ENCODE measurements around the gene GPN1.
"Not testable (repeated sequence)": the region's sequence is repeated elsewhere in the genome, so short reads cannot be mapped to it uniquely, and the experiment has no call there.

GPN1 gene

DNA sequence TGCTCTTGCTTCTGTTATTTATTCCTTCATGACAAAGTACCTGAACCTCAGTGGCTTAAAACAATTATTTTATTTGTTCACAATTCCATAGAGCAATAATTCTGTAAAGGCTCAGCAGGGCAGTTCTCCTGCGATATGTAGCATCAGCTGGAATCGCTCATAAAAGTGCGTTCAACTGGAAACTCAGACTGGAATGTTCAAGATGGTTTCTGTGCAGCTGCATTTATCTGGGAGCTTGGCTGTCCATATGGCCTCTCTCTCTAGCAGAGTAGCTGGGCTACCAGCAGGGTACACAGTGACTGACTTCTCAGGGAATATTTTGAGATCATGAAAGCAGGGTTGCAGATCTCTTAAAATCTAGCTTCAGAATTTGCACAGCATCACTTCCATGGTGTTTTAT is 13.5 kb upstream of the GPN1 start:
- Histone ChIP-seq H3K4me3 (ENCODE audit: severe bottlenecking) (no peak overlapping the region), H3K4me1 (ENCODE audit: insufficient read depth, poor library complexity, severe bottlenecking) (no peaks in the 10 kb centered on the region), H3K9me3 (ENCODE audit: severe bottlenecking) (no peaks in the 10 kb centered on the region), H3K27ac (ENCODE audit: poor library complexity, severe bottlenecking) (no peak overlapping the region), H3K27me3 (ENCODE audit: insufficient read depth, poor library complexity, severe bottlenecking) (no peaks in the 10 kb centered on the region), H3K36me3 (ENCODE audit: low read depth) (peaks cover 84% of the 10 kb centered on the region)
- TF ChIP-seq, protein P1, sequence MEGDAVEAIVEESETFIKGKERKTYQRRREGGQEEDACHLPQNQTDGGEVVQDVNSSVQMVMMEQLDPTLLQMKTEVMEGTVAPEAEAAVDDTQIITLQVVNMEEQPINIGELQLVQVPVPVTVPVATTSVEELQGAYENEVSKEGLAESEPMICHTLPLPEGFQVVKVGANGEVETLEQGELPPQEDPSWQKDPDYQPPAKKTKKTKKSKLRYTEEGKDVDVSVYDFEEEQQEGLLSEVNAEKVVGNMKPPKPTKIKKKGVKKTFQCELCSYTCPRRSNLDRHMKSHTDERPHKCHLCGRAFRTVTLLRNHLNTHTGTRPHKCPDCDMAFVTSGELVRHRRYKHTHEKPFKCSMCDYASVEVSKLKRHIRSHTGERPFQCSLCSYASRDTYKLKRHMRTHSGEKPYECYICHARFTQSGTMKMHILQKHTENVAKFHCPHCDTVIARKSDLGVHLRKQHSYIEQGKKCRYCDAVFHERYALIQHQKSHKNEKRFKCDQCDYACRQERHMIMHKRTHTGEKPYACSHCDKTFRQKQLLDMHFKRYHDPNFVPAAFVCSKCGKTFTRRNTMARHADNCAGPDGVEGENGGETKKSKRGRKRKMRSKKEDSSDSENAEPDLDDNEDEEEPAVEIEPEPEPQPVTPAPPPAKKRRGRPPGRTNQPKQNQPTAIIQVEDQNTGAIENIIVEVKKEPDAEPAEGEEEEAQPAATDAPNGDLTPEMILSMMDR (IDR thresholded peaks at IDR 0.05; ENCODE audit: poor library complexity, severe bottlenecking): no peak
- DNase-seq (ENCODE audit: low spot score) (no peak), ATAC-seq (ENCODE audit: low read depth) (no peak)

DNA sequence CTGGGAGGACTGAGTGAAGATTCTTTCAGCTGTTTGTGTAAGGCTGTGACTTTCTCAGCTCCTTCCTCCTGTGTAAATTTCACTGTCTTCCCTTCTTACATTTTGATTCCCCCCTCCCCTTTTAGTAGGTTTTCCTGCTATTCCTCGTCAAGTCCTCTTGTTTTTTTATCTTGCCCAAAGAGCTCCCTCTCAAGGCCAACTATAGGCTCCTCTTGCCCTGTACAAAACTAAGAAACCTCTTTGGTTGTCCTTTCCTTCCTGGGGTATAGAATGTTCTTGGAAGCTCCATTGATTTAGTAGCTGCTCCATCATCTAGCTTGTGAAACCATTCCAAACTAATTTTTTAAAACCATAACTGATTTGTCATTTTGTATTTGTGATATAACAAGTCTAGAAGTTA is 7.3 kb upstream of the GPN1 start:
- peaks cover 67% of the 10 kb centered on the region for H3K36me3 ChIP-seq (ENCODE audit: low read depth)

DNA sequence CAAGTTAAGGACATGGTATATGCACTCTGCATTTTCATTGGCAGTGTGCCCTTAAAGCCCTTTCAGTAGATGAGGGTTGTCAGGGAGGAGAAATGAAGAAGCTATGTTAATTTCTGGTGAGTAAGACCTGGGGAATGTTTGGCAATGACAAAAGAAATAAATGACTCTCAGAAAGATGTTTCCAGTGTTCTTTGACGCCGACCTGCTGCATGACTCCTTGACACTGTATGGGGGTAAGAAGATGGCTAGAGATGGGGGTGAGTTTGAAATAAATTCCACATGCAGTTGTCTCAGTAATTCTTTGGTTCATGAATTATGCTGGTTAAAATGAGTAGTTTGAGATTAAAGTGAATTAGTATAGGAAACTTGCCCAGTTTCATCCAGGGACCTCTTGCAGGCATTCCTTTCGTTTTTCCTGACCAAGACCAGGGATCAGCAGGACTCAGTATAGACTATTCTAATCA is 5.9 kb upstream of the GPN1 start:
- Histone ChIP-seq H3K4me1 (ENCODE audit: insufficient read depth, poor library complexity, severe bottlenecking) (peaks cover 24% of the 10 kb centered on the region), H3K4me3 (ENCODE audit: severe bottlenecking) (no peak overlapping the region), H3K27me3 (ENCODE audit: insufficient read depth, poor library complexity, severe bottlenecking) (no peaks in the 10 kb centered on the region), H3K9me3 (ENCODE audit: severe bottlenecking) (no peaks in the 10 kb centered on the region), H3K27ac (ENCODE audit: poor library complexity, severe bottlenecking) (peak overlapping the region; percentile 7), H3K36me3 (ENCODE audit: low read depth) (peaks cover 55% of the 10 kb centered on the region)
- ATAC-seq (ENCODE audit: low read depth) (peak; percentile 56; the same call in 2 of the 3 replicates), DNase-seq (ENCODE audit: low spot score) (no peak)
- TF ChIP-seq, protein P1 (IDR thresholded peaks at IDR 0.05; ENCODE audit: poor library complexity, severe bottlenecking): no peak

More for the DNA sequence above, 7.3 kb upstream of the GPN1 start:
- no peak overlapping the region for H3K27ac ChIP-seq (ENCODE audit: poor library complexity, severe bottlenecking)
- H3K4me3 ChIP-seq (ENCODE audit: severe bottlenecking): no peak overlapping the region
- no peaks in the 10 kb centered on the region for H3K27me3 ChIP-seq (ENCODE audit: insufficient read depth, poor library complexity, severe bottlenecking)
- DNase-seq (ENCODE audit: low spot score) (no peak), ATAC-seq (ENCODE audit: low read depth) (no peak)
- no peaks in the 10 kb centered on the region for H3K9me3 ChIP-seq (ENCODE audit: severe bottlenecking)
- peaks cover 10% of the 10 kb centered on the region for H3K4me1 ChIP-seq (ENCODE audit: insufficient read depth, poor library complexity, severe bottlenecking)
- TF ChIP-seq, protein P1 (IDR thresholded peaks at IDR 0.05; ENCODE audit: poor library complexity, severe bottlenecking): no peak

DNA sequence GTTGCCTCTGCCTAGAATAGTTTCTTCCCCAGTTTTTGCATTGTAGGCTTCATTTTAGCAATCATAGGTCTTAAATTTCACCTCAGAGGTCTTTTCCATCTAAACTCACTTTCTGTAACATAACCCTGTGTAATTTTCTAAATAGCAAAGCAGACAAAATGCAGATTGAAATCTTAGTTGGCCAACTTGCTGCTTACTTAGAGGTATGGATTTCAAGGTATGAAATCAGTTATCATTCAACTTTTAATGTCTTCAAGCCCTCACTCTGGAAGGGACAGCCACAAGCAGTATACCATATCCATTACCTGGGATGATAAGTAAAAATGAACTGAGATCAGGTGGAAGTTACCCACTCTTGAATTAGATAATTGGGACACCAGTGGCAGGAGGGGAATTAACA is 3.9 kb upstream of the GPN1 start:
- Histone ChIP-seq H3K36me3 (ENCODE audit: low read depth) (peaks cover 35% of the 10 kb centered on the region), H3K9me3 (ENCODE audit: severe bottlenecking) (no peaks in the 10 kb centered on the region), H3K27me3 (ENCODE audit: insufficient read depth, poor library complexity, severe bottlenecking) (no peaks in the 10 kb centered on the region), H3K4me1 (ENCODE audit: insufficient read depth, poor library complexity, severe bottlenecking) (peaks cover 24% of the 10 kb centered on the region), H3K4me3 (ENCODE audit: severe bottlenecking) (no peak overlapping the region), H3K27ac (ENCODE audit: poor library complexity, severe bottlenecking) (no peak overlapping the region)
- no peak for ATAC-seq (ENCODE audit: low read depth)
- DNase-seq (ENCODE audit: low spot score): no peak
- TF ChIP-seq, protein P1 (IDR thresholded peaks at IDR 0.05; ENCODE audit: poor library complexity, severe bottlenecking): no peak

DNA sequence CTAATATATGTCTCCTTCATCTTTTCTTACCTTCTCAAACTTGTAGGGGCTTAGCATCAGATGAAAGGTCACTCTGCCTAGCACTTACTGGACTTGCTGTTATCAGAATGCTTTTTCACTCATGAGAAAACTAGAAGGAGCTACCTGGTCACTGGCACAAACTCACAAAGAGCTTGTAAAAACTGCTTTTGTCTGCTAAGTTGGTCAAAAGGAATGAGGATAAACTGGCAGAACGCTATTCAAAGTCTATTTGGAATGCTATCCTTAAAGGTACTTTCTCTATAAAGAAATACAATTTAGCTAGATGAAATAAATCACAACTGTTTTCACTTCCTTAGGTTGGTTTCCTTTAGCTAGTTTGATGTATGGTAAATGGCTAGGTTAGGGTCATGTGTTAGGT is 2.5 kb upstream of the GPN1 start:
- Histone ChIP-seq H3K4me1 (ENCODE audit: insufficient read depth, poor library complexity, severe bottlenecking) (peaks cover 24% of the 10 kb centered on the region), H3K36me3 (ENCODE audit: low read depth) (peaks cover 32% of the 10 kb centered on the region), H3K27ac (ENCODE audit: poor library complexity, severe bottlenecking) (peak overlapping the region; percentile 95)
- not testable (repeated sequence) for H3K4me3 ChIP-seq (ENCODE audit: severe bottlenecking); ATAC-seq (ENCODE audit: low read depth); H3K9me3 ChIP-seq (ENCODE audit: severe bottlenecking); H3K27me3 ChIP-seq (ENCODE audit: insufficient read depth, poor library complexity, severe bottlenecking); DNase-seq (ENCODE audit: low spot score)

DNA sequence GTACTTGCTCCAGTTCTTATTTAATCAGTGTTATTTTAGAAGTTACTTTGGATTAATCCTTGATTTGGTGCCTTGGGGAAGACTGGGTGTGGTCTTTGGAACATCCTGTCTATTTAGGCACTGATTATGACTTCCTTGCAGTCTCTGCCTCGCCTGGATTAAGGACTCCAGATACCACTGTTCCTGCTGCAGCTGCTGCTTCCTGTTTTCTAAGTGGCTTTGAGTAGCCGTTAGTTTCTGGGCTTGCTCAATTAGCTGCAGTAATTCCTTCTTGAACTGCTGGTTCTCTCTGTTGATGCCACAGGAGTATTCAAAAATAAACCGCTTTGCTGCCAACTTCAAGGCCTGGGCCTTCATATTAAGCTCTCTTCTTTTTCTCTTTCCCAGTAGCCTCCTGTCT is 1.9 kb upstream of the GPN1 start:
- H3K4me1 ChIP-seq (ENCODE audit: insufficient read depth, poor library complexity, severe bottlenecking): peaks cover 24% of the 10 kb centered on the region
- peaks cover 33% of the 10 kb centered on the region for H3K36me3 ChIP-seq (ENCODE audit: low read depth)
- not testable (repeated sequence) for H3K27me3 ChIP-seq (ENCODE audit: insufficient read depth, poor library complexity, severe bottlenecking); ATAC-seq (ENCODE audit: low read depth); H3K9me3 ChIP-seq (ENCODE audit: severe bottlenecking); DNase-seq (ENCODE audit: low spot score); H3K4me3 ChIP-seq (ENCODE audit: severe bottlenecking)
- peak overlapping the region; percentile 95 for H3K27ac ChIP-seq (ENCODE audit: poor library complexity, severe bottlenecking)
